ENCODE data around the gene MINDY2.

DNA sequence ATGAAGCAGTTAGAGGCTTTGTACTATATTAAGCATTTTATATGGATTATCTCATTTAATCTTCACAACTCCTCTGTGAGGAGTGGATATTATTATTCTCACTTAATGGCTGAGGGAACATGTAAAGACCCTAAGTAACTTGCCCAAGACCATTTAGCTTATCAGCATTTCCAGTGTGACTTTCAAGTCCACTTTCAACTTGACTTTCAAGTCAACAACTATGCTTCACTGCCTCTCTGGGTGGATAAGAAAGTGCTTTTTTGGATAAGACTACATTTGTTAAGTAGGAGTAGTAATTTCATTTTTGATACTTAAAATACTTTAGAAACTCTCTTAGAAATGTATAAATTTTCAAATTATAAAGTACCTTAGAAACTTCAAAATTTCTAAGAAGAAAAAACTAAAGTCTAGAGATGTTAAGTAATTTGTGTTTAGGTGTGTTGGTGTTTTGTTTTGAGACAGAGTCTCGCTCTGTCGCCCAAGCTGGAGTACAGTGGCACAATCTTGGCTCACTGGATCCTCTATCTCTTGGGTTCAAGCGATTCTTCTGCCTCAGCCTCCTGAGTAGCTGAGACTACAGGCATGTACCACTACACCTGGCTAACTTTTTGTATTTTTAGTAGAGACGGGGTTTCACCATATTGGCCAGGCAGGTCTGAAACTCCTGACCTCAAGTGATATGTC lies 71.8 kb downstream of the MINDY2 start:
- TF ChIP-seq, protein P1, sequence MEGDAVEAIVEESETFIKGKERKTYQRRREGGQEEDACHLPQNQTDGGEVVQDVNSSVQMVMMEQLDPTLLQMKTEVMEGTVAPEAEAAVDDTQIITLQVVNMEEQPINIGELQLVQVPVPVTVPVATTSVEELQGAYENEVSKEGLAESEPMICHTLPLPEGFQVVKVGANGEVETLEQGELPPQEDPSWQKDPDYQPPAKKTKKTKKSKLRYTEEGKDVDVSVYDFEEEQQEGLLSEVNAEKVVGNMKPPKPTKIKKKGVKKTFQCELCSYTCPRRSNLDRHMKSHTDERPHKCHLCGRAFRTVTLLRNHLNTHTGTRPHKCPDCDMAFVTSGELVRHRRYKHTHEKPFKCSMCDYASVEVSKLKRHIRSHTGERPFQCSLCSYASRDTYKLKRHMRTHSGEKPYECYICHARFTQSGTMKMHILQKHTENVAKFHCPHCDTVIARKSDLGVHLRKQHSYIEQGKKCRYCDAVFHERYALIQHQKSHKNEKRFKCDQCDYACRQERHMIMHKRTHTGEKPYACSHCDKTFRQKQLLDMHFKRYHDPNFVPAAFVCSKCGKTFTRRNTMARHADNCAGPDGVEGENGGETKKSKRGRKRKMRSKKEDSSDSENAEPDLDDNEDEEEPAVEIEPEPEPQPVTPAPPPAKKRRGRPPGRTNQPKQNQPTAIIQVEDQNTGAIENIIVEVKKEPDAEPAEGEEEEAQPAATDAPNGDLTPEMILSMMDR (conservative IDR thresholded peaks at IDR 0.05 in 1 of 2, IDR thresholded peaks at IDR 0.05 in 1 of 2; ENCODE audit: extremely low read depth in 1 of 2, insufficient read depth in 1 of 2, low read depth in 1 of 2, low read length in 2 of 2) = no peak
- TF ChIP-seq EZH2 (IDR thresholded peaks at IDR 0.05; ENCODE audit: borderline replicate concordance, low read length) = no peak
